DND-41 (cell line): ENCODE data around the gene TMEM44.

Experiments used
- CTCF ChIP-seq: IDR thresholded peaks from 2 replicates; pipeline ENCODE4 v1.5.1; 2012; ENCODE audit warnings: borderline replicate concordance, low read length, moderate library complexity, mild to moderate bottlenecking; ENCODE audit not compliant: poor library complexity, severe bottlenecking; ENCODE audit errors: extremely low read depth
- EZH2 ChIP-seq: IDR thresholded peaks from 3 replicates; pipeline ENCODE4 v1.6.1; 2012; ENCODE audit warnings: borderline replicate concordance, low read depth, mild to moderate bottlenecking, moderate library complexity, low read length, inconsistent platforms; ENCODE audit not compliant: severe bottlenecking

GRCh38 chr3:194621947-194622346, 11.3 kb downstream of the TMEM44 start:
- no peak for TF ChIP-seq EZH2
- no peak for TF ChIP-seq CTCF
